ENCODE measurements around the gene EIF2D. TPM values are rescaled to one million over a fixed set of nuclear protein-coding genes. Genes with fewer than 3 reads are reported as not detected.

Gene EIF2D
- total and polyA plus RNA-seq, 2 of the 8 experiments (the other 6 are each of a cell fraction or from before 2014, with no cell fraction given), result 36.1 to 37.1 TPM

DNA sequence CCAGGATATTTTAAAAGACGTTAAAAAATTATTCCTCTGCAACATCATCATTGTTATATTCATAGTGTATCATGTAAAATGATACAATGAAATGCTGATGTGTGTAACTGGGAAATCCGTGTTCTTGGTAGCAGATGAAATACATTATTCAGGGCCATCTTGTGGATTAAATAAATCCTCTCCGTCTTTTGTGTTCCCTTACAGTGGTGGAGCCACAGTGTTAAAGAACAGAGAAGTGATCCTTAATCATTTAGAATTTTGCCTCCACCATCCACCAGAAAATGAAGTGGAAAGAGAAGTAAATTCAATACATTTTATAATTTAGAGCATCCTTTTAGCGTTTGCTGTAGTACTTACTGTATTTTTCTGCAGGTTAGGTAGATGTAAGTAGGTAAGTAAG lies 24.4 kb upstream of the EIF2D start (continued):
- TF ChIP-seq TAF7 (optimal IDR thresholded peaks at IDR 0.05; ENCODE audit: borderline replicate concordance, low read depth, low read length) (no peak), ZNF274 (IDR thresholded peaks at IDR 0.05; ENCODE audit: borderline replicate concordance, extremely low read depth, low read length) (no peak), EGR1 (IDR thresholded peaks at IDR 0.05; ENCODE audit: borderline replicate concordance, low read depth, low read length) (no peak), YY1 (IDR thresholded peaks at IDR 0.05; ENCODE audit: low read depth, low read length) (no peak), SRF (IDR thresholded peaks at IDR 0.05; ENCODE audit: low read depth, low read length) (no peak)

Measured in H1 (cell line).